Peyer's patch (tissue), 4 donors: ENCODE results near the gene STARD9. TPM values are rescaled to one million over a fixed set of nuclear protein-coding genes. Genes with fewer than 3 reads are reported as not detected.

ENCODE experiments used
- DNase-seq, 3 donors: peaks; one replicate each; pipeline ENCODE4 v3.0.0-alpha.2; 2017 to 2019
- H3K27ac ChIP-seq, 4 donors: fragments of 200-600 bp; sonication (generic); one replicate each; pipeline ENCODE4 v1.5.1; 2016 to 2019
- H3K27me3 ChIP-seq, 2 donors: fragments of 200-600 bp; sonication (generic); one replicate each; pipeline ENCODE4 v1.5.1; 2019
- H3K36me3 ChIP-seq, 3 donors: fragments of 200-600 bp; sonication (generic); one replicate each; pipeline ENCODE4 v1.5.1; 2016 to 2019
- H3K4me1 ChIP-seq, 4 donors: fragments of 200-600 bp; sonication (generic); one replicate each; pipeline ENCODE4 v1.5.1; 2016 to 2019
- H3K4me3 ChIP-seq, 4 donors: fragments of 200-600 bp; sonication (generic); 1 replicate in 3 of 4; 2 replicates in 1 of 4; pipeline ENCODE4 v1.5.1; 2016 to 2019; ENCODE audit warnings: mild to moderate bottlenecking in 1 of 4
- H3K9me3 ChIP-seq, 4 donors: fragments of 200-600 bp; sonication (generic); one replicate each; pipeline ENCODE4 v1.5.1; 2016 to 2019; ENCODE audit warnings: mild to moderate bottlenecking in 1 of 4
- CTCF ChIP-seq, 6 experiments: fragments of 450-650 bp in 4 of 6; fragments of 200-600 bp in 2 of 6; sonication (generic) in 1 of 6; IDR thresholded peaks; one replicate each; pipeline ENCODE4 v1.5.1; 2017 to 2019; ENCODE audit warnings: antibody characterized with exemption in 6 of 6, mild to moderate bottlenecking in 3 of 6, moderate library complexity in 1 of 6
- POLR2A ChIP-seq, 2 donors: fragments of 450-650 bp; IDR thresholded peaks; one replicate each; pipeline ENCODE4 v1.5.1; 2017; ENCODE audit warnings: antibody characterized with exemption in 2 of 2, mild to moderate bottlenecking in 2 of 2, moderate library complexity in 2 of 2
- total RNA-seq, 4 donors: library from RNA; depleted of rRNA; stranded (reverse); fragments of >200 nt; gene quantifications; one replicate each; pipeline ENCODE4 v1.1.0, GENCODE V29; 2016

The STARD9 gene
- total RNA-seq, 4 donors from 2014 or later = 4.2 to 153 (median 20.4) TPM

GRCh38 chr15:42727750-42728381 lies 152.5 kb downstream of the STARD9 start:
- H3K27ac ChIP-seq = no peak overlapping the region
- H3K36me3 ChIP-seq = peaks cover 0 to 98% (median 0%) of the 10 kb centered on the region in 3 donors
- TF ChIP-seq CTCF (IDR thresholded peaks at IDR 0.05) (no peak), POLR2A (IDR thresholded peaks at IDR 0.05) (no peak)
- H3K9me3 ChIP-seq = no peaks in the 10 kb centered on the region
- DNase-seq = no peak
- H3K4me3 ChIP-seq = no peak overlapping the region
- no peaks in the 10 kb centered on the region for H3K27me3 ChIP-seq
- H3K4me1 ChIP-seq = no peaks in the 10 kb centered on the region

- Histone ChIP-seq H3K27me3 (no peaks in the 10 kb centered on the region), H3K36me3 (peaks cover 0 to 95% (median 0%) of the 10 kb centered on the region in 3 donors), H3K9me3 (no peaks in the 10 kb centered on the region), H3K4me1 (no peaks in the 10 kb centered on the region), H3K4me3 (no peak overlapping the region), H3K27ac (no peak overlapping the region)
- DNase-seq = no peak
- no peak for TF ChIP-seq CTCF (IDR thresholded peaks at IDR 0.05)
- TF ChIP-seq POLR2A (IDR thresholded peaks at IDR 0.05) = no peak
These were observed 153.2 kb downstream of the STARD9 start for GRCh38 chr15:42728560-42728959.

GRCh38 chr15:42728972-42729371 lies 153.6 kb downstream of the STARD9 start:
- Histone ChIP-seq H3K9me3 (no peaks in the 10 kb centered on the region), H3K27ac (no peak overlapping the region), H3K36me3 (peaks cover 0 to 95% (median 0%) of the 10 kb centered on the region in 3 donors), H3K4me1 (no peaks in the 10 kb centered on the region), H3K4me3 (no peak overlapping the region), H3K27me3 (no peaks in the 10 kb centered on the region)
- DNase-seq = no peak
- TF ChIP-seq POLR2A (IDR thresholded peaks at IDR 0.05) (no peak), CTCF (IDR thresholded peaks at IDR 0.05) (no peak)

GRCh38 chr15:42729409-42729808 lies 154.0 kb downstream of the STARD9 start:
- H3K27ac ChIP-seq = no peak overlapping the region
- no peaks in the 10 kb centered on the region for H3K4me1 ChIP-seq
- peaks cover 0 to 95% (median 0%) of the 10 kb centered on the region in 3 donors for H3K36me3 ChIP-seq
- TF ChIP-seq POLR2A (IDR thresholded peaks at IDR 0.05) (no peak), CTCF (IDR thresholded peaks at IDR 0.05) (no peak)
- no peaks in the 10 kb centered on the region for H3K9me3 ChIP-seq
- no peak overlapping the region for H3K4me3 ChIP-seq
- no peaks in the 10 kb centered on the region for H3K27me3 ChIP-seq
- no peak for DNase-seq

- TF ChIP-seq POLR2A (IDR thresholded peaks at IDR 0.05) (no peak), CTCF (IDR thresholded peaks at IDR 0.05) (no peak)
- H3K27ac ChIP-seq = no peak overlapping the region
- no peak overlapping the region for H3K4me3 ChIP-seq
- H3K27me3 ChIP-seq = no peaks in the 10 kb centered on the region
- no peak for DNase-seq
- no peaks in the 10 kb centered on the region for H3K4me1 ChIP-seq
- H3K36me3 ChIP-seq = peaks cover 0 to 88% (median 0%) of the 10 kb centered on the region in 3 donors
- H3K9me3 ChIP-seq = no peaks in the 10 kb centered on the region
These were observed 154.7 kb downstream of the STARD9 start for GRCh38 chr15:42730135-42730534.
